AG10803 (cell line): ENCODE data around the gene FCN1.
A peak's percentile ranks its signal among the peaks of the same experiment; 100 is the strongest.

Experiments used
- DNase-seq: peaks from one replicate; pipeline ENCODE4 v3.0.0; 2010; ENCODE audit warnings: low read depth
- H3K4me3 ChIP-seq: 2 replicates; pipeline ENCODE4 v1.5.1; 2011; ENCODE audit warnings: mild to moderate bottlenecking, low read length, control low read depth
- CTCF ChIP-seq: conservative IDR thresholded peaks from 2 replicates; pipeline ENCODE4 v1.5.1; 2011; ENCODE audit warnings: mild to moderate bottlenecking, low read length, control low read depth, inconsistent platforms

FCN1 gene

GRCh38 chr9:134870746-134871662 lies 46.7 kb downstream of the FCN1 start:
- H3K4me3 ChIP-seq = no peak overlapping the region
- TF ChIP-seq CTCF = no peak
- DNase-seq = peak; percentile 34

- no peak overlapping the region for H3K4me3 ChIP-seq
- TF ChIP-seq CTCF = no peak
- no peak for DNase-seq
Measured at GRCh38 chr9:134870301-134870694, 47.4 kb downstream of the FCN1 start.

- TF ChIP-seq CTCF = no peak
- no peak overlapping the region for H3K4me3 ChIP-seq
- no peak for DNase-seq
Measured at GRCh38 chr9:134869554-134870300, 48.0 kb downstream of the FCN1 start.

GRCh38 chr9:134868751-134869553 lies 48.8 kb downstream of the FCN1 start:
- TF ChIP-seq CTCF = no peak
- DNase-seq = no peak
- no peak overlapping the region for H3K4me3 ChIP-seq

GRCh38 chr9:134867917-134868750 lies 49.6 kb downstream of the FCN1 start:
- DNase-seq = no peak
- no peak overlapping the region for H3K4me3 ChIP-seq
- no peak for TF ChIP-seq CTCF

- no peak overlapping the region for H3K4me3 ChIP-seq
- DNase-seq = no peak
- TF ChIP-seq CTCF = no peak
Measured at GRCh38 chr9:134864821-134865190, 52.9 kb downstream of the FCN1 start.
